GM18868 (cell line): ENCODE results near the gene ANKRD10.

Experiments used
- ATAC-seq: cut with Tn5 transposase; IDR thresholded peaks from one replicate; pipeline ENCODE4 v1.9.1; 2021; ENCODE audit warnings: mild to moderate bottlenecking, moderate library complexity; ENCODE audit not compliant: unreplicated experiment

The ANKRD10 gene

GRCh38 chr13:110915874-110916206, 971 bp upstream of the ANKRD10 start:
- ATAC-seq: no peak

GRCh38 chr13:110914331-110915056, 375 bp downstream of the ANKRD10 start:
- ATAC-seq: peak; percentile 37

GRCh38 chr13:110914081-110914330, 863 bp downstream of the ANKRD10 start:
- no peak for ATAC-seq

- no peak for ATAC-seq
Measured at GRCh38 chr13:110913322-110914080, 1.4 kb downstream of the ANKRD10 start.

GRCh38 chr13:110912651-110913051, 2.2 kb downstream of the ANKRD10 start:
- no peak for ATAC-seq

- no peak for ATAC-seq
Measured at GRCh38 chr13:110911880-110912279, 3.0 kb downstream of the ANKRD10 start.

GRCh38 chr13:110910013-110910890, 4.6 kb downstream of the ANKRD10 start:
- ATAC-seq: no peak

- no peak for ATAC-seq
Measured at GRCh38 chr13:110907951-110908898, 6.6 kb downstream of the ANKRD10 start.

- no peak for ATAC-seq
Measured at GRCh38 chr13:110907301-110907700, 7.6 kb downstream of the ANKRD10 start.

- no peak for ATAC-seq
Measured at GRCh38 chr13:110904748-110905147, 10.1 kb downstream of the ANKRD10 start.

GRCh38 chr13:110902370-110902769, 12.5 kb downstream of the ANKRD10 start:
- no peak for ATAC-seq

- ATAC-seq: no peak
Measured at GRCh38 chr13:110897521-110897920, 17.3 kb downstream of the ANKRD10 start.

GRCh38 chr13:110897014-110897413, 17.9 kb downstream of the ANKRD10 start:
- ATAC-seq: no peak

- no peak for ATAC-seq
Measured at GRCh38 chr13:110894086-110894485, 20.8 kb downstream of the ANKRD10 start.

- ATAC-seq: no peak
Measured at GRCh38 chr13:110893571-110893970, 21.3 kb downstream of the ANKRD10 start.

- ATAC-seq: no peak
Measured at GRCh38 chr13:110890279-110891165, 24.3 kb downstream of the ANKRD10 start.

- no peak for ATAC-seq
Measured at GRCh38 chr13:110888390-110888789, 26.5 kb downstream of the ANKRD10 start.

- no peak for ATAC-seq
Measured at GRCh38 chr13:110887597-110888333, 27.1 kb downstream of the ANKRD10 start.
